Myocyte (in vitro differentiated cells): Measurements from ENCODE around the gene HCAR1. TPM values are rescaled to one million over a fixed set of nuclear protein-coding genes. Genes with fewer than 3 reads are reported as not detected.
"Not testable (repeated sequence)": the region's sequence is repeated elsewhere in the genome, so short reads cannot be mapped to it uniquely, and the experiment has no call there.

Experiments
- DNase-seq: peaks from one replicate; pipeline ENCODE4 v3.0.0-alpha.2; 2012; ENCODE audit warnings: low read depth
- polyA plus RNA-seq: library from polyadenylated mRNA; unstranded; fragments of >200 nt; gene quantifications from one replicate; pipeline ENCODE4 v1.2.1, GENCODE V29; 2012; ENCODE audit warnings: missing spikeins
- total RNA-seq: library from RNA; depleted of rRNA; stranded (reverse); fragments of >200 nt; gene quantifications from 2 replicates; pipeline ENCODE4 v1.2.3, GENCODE V29; 2014

Gene HCAR1, protein sequence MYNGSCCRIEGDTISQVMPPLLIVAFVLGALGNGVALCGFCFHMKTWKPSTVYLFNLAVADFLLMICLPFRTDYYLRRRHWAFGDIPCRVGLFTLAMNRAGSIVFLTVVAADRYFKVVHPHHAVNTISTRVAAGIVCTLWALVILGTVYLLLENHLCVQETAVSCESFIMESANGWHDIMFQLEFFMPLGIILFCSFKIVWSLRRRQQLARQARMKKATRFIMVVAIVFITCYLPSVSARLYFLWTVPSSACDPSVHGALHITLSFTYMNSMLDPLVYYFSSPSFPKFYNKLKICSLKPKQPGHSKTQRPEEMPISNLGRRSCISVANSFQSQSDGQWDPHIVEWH
- not detected in 2 replicates for total RNA-seq
- polyA plus RNA-seq: not detected

DNA sequence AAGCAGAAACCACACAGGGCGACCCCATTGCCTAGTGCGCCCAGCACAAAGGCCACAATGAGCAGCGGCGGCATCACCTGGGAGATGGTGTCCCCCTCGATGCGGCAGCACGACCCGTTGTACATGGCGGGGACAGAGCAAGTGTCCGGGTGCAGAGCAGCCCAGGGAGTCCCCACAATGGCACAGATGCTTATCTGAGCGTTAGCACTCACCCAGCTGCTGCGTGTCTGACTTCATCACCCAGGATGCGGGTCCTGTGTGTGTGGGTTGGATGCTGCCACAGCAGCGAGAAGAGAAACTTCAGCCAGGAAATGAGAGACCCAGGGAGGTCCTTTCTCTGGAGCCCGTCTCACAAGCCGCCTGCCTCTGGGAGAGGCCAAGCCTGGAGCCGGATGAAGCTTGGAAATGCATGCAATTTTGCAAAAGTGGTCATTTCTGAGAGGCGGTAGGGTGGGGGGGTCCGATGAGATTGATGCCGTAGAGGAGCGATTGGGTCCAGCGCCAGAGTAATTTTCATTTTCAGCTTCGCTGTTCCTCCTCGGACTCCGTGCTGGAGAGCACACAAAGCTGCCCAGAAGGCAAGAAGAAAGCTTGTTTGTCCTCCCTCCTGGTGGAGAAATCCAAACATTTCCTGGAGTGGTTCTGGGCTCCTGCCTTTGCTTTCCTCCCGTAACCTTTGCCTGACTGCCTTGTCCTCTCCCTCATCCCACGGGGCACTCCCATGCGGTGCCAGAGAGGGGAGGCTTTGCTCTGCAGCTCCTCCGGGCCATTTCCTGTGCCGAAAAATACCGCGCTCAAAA, at the start of gene HCAR1:
TSS of gene HCAR1 (minus strand) at position 630 of the 800 bp plus-strand sequence. CDS start at position 125, 505 bp downstream.
- DNase-seq: no peak

DNA sequence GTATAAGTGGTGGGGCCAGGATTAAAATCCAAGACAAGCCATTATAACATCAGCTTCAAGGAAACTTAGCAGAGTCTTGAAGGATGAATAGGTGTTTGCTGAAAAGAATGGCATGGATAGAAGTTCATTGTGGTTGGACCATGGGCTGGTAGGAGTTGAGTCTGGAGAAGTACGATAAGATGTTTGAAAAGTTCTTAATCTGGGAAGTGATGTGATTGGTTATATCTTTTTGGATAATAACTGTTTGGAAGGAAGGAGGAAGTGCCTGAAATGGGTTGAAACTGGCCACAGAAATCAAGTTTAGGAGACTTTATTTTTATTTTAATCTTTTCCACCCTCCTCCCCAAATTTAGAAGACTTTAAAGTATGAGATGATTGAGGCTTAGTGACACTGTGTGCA, 26.9 kb upstream of the HCAR1 start:
- no peak for DNase-seq

DNA sequence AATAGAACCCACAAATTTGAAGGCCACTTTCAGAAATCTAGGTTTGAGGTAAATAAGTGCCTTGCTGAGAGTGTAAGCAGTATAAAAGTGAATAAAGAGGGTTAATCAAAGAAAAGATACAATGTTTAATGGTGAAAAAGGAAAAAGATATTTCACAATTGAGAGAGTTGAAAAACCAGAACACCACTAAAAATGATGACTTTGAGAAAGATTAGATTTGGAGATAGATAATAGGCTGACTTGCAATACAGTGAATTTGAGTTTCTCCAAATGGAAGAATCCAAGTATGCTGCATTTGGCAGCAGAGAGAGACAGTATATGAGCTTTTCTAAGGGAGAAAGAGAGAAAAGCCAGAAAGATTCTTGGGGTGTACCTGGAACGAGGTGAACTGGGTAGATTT, 24.1 kb upstream of the HCAR1 start:
- DNase-seq: no peak

DNA sequence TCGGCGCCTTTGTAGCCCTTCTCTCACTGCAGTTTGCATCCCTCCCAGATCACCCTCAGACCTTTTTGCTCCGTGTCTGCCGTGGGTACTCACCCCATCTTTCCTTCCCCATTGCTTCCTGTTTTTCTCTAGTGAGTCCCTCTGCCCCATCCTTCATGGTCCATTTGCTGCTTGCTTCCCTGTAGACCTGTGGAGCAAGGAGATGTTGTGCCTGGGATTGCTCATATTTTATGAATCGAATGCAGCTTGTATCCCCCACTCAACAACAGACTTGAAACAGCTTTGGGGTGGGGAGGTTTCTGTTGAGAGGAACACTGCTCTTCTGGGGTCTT, 22.6 kb upstream of the HCAR1 start:
- DNase-seq: no peak

DNA sequence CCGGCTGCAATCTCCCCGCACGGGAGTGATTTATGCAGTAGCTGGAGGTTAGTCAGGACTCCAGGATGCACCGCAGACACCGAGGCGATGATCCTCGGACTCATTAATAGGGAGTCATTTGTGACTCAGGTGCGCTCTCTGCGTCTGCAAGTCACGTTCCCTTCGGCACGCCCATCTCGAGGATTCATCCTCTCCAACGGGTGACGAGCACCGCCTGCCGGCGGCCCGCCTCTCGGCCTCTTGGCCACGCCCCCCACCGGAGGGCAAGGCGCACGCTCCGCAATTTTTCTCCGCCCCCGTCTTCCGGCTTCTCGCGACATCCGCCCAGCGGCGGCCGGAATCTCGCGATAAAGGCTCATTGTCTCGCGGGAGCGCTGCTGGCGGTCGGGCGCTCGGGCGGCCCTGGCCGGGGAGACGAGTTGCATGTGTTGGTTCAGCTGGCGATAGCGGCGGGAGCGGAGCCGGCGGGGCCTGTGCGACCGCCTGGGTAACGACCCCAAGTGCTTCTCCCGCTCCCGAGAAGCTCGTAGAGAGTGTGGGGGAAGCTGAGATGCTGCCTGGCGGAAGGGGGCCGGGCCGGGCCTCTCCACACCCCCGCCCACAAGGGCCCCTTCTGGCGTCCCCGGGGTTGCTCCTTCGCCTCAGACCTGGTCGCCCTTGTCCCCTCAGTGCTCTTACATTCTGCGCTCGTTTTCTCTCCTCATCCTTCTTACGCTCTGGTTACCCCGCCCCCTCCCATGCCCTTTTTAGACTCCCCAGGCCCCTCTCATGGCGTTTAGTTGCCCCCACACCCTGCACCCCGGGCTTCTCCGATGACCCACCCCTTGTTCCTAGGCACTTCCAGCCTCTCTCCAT, 22.0 kb upstream of the HCAR1 start, which contains the start of gene DENR:
TSS of gene DENR (plus strand) at position 361 of the 855 bp plus-strand sequence. CDS start 878 bp downstream, outside the sequence.
- DNase-seq: peak; percentile 96

DNA sequence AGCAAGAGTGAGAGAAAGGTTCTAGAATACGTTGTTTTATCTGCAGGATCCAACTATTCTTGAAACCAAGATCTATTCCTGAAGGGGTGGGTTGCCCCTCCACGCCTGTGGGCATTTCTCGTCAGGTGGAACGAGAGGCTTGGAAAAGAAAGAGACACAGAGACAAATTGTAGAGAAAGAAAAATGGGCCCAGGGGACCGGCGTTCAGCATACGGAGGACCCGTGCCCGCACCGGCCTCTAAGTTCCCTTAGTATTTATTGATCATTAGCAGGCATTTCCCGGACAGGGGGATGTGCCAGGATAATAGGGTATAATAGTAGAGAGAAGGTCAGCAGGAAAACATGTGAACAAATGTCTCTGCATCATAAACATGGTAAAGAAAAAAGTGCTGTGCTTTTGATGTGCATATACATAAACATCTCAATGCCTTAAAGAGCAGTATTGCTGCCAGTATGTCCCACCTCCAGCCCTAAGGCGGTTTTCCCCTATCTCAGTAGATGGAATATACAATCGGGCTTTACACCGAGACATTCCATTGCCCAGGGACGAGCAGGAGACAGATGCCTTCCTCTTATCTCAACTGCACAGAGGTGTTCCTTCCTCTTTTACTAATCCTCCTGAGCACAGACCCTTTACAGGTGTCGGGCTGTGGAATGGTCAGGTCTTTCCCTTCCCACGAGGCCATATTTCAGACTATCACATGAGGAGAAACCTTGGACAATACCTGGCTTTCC, 20.3 kb upstream of the HCAR1 start:
- DNase-seq: not testable (repeated sequence)

DNA sequence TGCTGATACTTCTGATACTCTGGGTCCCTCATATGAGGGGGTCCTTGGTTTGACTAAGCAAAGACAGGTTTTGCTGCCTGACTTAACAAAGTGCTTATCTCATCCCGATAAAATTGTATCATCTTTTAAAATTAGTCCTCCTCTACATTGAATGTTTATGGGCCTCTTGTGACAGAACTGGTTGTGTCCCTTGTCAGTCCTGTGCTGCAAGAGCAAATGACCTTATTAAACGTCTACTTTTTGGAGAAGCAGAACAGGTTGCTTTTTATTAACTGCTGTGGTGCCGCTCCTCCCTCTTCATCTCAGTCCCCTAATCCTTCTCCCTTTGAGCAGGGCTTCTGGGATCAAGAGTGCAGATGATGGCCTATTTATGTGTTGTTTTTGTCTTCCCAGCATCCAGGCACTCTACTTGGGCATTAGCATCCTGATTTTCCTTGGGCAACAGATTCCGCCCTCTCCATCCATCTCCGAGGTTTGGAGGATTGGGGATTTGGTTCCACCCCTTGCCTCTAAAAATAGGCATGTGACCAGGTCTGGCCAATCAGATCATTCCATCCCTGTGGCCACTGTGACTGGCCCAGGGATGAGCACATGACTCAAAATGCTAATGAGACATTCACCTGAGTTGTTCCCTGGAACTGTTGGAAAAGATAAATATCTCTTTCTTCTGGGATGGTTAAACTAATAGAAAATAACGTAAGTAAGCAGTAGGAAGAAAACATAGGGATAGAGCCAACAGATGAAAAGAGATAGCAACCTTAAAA, 19.1 kb upstream of the HCAR1 start:
- DNase-seq: no peak

DNA sequence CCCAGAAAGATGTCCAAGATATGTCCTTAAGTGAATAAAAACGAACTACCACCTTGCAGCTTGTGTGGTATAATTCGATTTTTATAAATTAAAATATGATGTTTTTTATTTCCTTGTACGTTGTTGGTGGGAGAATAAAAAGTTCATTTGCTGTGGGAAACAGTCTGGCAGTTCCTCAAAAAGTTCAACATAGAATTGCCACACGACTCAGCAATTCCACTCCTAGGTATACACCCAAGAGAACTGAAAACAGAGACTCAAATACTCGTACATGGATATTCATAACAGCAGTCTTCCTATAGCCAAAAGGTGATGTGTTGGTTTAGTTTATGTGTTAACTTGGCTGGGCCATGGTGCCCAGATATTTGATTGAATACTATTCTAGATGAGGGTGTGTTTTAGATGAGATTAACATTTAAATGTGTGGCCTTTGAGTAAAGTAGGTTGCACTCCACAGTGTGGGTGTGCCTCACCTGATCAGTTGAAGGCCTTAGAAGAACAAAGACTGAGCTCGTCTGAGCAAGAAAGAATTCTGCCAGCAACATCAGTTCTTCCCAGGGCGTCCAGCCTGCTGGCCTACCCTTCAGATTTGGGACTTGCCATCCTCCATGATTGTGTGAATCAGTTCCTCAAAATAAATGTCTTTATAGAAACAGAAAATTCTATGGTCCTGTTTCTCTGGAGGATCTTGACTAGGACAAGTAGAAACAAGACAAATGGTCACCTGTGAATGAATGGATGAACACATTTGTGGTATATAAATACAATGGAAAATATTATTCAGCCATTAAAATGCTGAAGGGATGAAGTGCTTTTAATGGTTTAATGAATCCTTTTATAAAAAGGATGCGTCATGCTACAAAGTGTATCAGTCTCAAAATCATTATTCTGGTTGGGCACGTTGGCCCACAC, 16.8 kb upstream of the HCAR1 start:
- no peak for DNase-seq

DNA sequence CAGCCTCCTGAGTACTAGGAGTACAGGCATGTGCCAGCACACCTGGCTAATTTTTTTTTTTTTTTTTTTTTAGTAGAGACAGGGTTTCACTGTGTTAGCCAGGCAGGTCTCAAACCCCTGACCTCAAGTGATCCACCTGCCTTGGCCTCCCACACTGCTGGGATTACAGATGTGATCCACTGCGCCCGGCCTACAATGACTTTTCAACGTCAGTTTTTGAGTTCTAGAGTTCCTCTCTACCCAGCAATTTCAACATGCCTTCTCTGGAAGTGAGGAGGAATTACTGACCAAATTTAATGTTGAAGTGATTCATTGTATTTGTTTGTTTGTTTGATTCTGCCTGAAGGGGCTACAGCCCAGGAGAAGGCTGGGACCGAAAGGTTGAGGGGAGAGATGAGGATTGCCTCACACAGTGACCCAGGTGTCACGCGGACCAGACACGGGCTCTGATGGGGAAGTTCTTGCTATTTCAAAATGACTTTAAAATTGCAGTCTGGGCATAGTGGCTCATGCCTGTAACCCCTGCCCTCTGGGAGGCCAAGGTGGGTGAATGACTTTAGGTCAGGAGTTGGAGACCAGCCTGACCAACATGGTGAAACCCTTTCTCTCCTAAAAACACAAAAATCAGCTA, 13.4 kb upstream of the HCAR1 start:
- no peak for DNase-seq

DNA sequence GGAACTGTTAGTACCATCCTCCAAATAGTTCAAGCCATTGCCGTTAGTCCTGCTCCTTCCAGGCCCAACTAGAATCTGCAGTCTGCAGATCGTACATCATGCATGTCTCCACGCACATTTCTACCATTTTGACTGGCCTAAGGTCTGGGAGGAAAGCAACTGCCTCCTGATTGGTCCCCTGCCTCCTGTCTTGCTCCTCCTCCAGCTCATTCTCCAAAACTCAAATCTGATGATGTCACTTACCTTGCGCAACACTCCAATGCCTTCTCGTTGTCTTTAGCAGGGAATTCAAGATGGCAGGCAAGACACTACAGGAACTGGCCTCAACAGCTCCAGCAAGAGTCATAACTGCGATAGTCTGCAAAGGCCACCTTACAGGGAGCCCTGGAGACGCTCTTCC, 9.7 kb upstream of the HCAR1 start:
- no peak for DNase-seq

DNA sequence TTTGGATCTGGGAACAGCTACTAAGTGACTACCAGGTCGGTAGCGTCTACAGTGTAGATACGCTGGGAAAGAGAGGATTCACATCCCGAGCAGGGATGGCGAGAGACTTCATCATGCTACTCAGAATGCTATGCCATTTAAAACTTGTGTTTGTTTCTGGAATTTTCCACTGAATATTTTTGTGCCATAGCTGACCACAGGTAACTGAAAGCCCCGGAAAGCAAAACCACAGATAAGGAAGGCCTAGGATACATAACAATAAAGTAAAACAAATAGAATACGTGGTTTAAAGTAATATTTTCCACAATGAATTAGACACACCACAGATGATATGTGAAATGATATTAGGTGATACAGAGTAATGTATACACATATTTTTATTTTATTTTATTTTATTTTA, 7.9 kb upstream of the HCAR1 start:
- DNase-seq: no peak

DNA sequence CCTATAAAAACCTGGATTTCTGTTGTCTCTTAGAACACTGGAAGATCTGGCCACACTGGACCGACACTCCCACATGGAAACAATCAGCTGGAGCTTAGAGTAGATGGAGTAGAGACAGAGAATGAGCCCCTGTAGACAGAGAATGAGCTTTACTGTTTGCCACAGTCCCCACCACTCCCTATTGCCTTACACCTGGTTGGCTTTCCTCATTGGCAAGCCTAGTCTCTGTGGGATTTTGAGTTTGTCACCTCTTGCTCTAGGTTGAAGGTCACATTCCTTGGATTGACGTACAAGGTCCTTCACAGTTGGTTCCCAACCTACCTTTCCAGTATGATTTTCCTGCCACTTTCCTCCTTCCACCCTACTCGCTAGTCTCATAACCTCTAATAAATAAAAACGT, 2.0 kb upstream of the HCAR1 start:
- DNase-seq: no peak

DNA sequence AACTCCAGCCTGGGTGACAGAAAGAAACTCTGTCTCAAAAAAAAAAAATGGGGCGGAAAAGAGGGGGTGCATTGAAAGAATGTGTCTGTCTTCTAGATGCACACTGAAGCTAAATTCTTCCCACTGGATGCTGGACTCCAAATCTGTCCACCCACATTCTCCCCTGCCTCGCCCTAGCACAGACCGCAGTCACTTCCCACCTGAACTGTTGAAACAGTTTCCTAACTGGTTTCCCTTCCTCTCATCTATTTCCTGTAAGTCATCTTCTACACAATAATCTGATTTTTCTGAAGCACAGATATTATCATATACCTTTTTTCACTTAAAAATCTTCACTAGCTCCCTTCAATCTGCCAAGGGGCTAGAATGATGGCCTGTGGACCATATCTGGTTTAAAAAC, 1.5 kb upstream of the HCAR1 start:
- DNase-seq: no peak

DNA sequence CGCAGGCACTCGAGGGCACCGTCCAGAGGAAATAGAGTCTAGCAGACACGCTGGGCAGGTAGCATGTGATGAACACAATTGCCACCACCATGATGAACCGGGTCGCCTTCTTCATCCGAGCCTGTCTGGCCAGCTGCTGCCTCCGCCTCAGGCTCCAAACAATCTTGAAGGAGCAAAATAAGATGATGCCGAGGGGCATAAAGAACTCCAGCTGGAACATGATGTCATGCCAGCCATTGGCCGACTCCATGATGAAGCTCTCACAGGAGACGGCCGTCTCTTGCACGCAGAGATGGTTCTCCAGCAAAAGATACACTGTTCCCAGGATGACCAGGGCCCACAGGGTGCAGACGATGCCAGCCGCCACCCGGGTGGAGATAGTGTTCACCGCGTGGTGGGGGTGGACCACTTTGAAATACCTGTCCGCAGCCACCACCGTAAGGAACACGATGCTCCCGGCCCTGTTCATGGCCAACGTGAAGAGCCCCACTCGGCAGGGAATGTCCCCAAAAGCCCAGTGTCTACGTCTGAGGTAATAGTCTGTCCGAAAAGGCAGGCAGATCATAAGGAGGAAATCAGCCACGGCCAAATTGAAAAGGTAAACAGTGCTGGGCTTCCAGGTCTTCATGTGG, 945 bp downstream of the HCAR1 start:
- DNase-seq: no peak

DNA sequence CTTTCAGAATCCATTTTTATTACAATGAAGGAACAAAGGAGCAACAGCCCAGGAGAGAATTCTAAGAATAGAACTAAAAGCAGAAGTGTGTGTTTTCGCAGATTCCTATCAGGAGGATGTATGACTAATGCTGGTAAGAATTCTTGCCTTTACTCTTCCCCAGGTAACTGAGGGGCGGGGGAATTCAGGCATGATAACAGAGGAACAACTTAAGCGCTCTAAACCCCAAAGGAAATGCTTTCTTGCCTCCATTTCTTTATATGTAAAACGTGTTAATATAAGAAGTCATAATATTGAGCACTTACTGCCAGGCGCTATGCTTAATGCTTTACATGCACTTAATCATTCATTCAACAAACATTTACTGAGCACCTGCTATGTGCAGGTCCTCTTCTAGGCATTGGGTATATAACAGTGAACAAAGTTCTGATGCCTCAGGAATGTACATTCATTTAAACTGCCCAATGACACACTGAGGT, 4.5 kb downstream of the HCAR1 start:
- no peak for DNase-seq

DNA sequence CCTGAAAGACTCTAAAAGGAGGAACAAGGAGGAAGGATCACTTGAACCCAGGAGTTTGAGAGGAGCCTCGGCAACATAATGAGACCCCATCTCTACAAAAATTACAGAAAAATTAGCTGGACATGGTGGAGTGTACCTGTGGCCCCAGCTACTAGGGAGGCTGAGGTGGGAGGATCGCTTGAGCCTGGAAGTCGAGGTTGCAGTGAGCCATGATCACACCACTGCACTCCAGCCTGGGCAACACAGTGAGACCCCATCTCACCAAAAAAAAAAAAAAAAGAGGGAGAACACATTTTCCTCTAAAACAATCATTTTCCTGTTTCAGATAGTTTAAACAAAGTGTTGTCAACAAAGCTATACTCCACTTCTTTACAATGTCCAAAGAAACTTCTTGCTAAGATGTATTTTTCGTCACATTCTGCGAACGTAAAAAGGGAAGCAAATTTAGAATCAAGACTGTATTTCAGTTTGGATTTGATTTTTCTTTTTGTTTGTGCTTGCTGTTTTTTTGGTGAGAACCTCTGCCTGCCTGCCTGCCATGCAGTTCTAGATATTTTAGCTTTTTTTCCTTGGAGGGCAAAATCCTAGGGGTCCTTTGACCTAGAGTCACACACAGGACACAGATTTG, 5.1 kb downstream of the HCAR1 start:
- DNase-seq: no peak

DNA sequence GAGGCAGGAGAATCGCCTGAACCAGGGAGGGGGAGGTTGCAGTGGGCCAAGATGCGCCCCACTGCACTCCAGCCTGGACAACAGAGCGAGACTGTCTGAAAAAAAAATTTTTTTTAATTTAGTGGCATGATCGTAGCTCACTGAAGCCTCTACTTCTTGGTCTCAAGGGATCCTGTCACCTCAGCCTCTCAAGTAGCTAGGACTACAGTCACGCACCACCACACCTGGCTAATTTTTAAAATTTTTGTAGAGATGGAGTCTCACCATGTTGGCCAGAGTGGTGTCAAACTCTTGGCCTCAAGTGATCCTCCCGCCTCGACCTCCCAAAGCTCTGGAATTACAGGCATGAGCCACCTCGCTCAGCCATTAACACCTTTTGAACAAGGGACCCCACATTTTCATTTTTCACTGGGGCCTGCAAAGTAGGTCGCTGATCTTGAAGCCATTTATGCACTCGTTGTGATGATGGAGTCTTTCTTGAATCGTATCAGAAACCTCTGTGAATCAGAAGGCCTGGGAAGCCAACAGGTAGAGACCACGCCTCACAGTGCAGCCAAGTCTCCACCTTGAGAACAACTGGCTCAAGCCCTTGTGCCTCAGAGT, 5.9 kb downstream of the HCAR1 start:
- DNase-seq: no peak
